Measurements from ENCODE around the gene DNMT3L.
"Not testable (repeated sequence)": the region's sequence is repeated elsewhere in the genome, so short reads cannot be mapped to it uniquely, and the experiment has no call there.

DNMT3L gene

GRCh38 chr21:44241281-44241680, 20.4 kb downstream of the DNMT3L start:
- DNase-seq = not testable (repeated sequence)

- not testable (repeated sequence) for DNase-seq
Observed at GRCh38 chr21:44240842-44241241, 20.9 kb downstream of the DNMT3L start, which contains the start of gene ICOSLG. Gene ICOSLG (minus strand): TSS chr21:44240943. CDS start chr21:44240817, 126 bp downstream.

- DNase-seq = not testable (repeated sequence)
Observed at GRCh38 chr21:44240353-44240752, 21.3 kb downstream of the DNMT3L start.

GRCh38 chr21:44229561-44229960, 32.1 kb downstream of the DNMT3L start:
- DNase-seq = not testable (repeated sequence)

GRCh38 chr21:44228109-44228508, 33.6 kb downstream of the DNMT3L start:
- not testable (repeated sequence) for DNase-seq

GRCh38 chr21:44227614-44228013, 34.1 kb downstream of the DNMT3L start:
- DNase-seq = not testable (repeated sequence)

GRCh38 chr21:44225605-44226004, 36.1 kb downstream of the DNMT3L start:
- not testable (repeated sequence) for DNase-seq

GRCh38 chr21:44223334-44223733, 38.4 kb downstream of the DNMT3L start:
- DNase-seq = not testable (repeated sequence)

- DNase-seq = not testable (repeated sequence)
Observed at GRCh38 chr21:44220674-44221073, 41.0 kb downstream of the DNMT3L start.

- not testable (repeated sequence) for DNase-seq
Observed at GRCh38 chr21:44218461-44218860, 43.2 kb downstream of the DNMT3L start.

GRCh38 chr21:44211978-44212377, 49.7 kb downstream of the DNMT3L start:
- DNase-seq = not testable (repeated sequence)

- DNase-seq = not testable (repeated sequence)
Observed at GRCh38 chr21:44211574-44211973, 50.1 kb downstream of the DNMT3L start.

GRCh38 chr21:44207860-44208646, 53.6 kb downstream of the DNMT3L start:
- not testable (repeated sequence) for DNase-seq

GRCh38 chr21:44206698-44207676, 54.7 kb downstream of the DNMT3L start:
- DNase-seq = not testable (repeated sequence)

GRCh38 chr21:44206187-44206586, 55.5 kb downstream of the DNMT3L start:
- not testable (repeated sequence) for DNase-seq

GRCh38 chr21:44202590-44203299, 59.0 kb downstream of the DNMT3L start:
- DNase-seq = not testable (repeated sequence)

- not testable (repeated sequence) for DNase-seq
Observed at GRCh38 chr21:44199997-44200396, 61.7 kb downstream of the DNMT3L start.

GRCh38 chr21:44199448-44199847, 62.2 kb downstream of the DNMT3L start:
- DNase-seq = no peak

- not testable (repeated sequence) for DNase-seq
Observed at GRCh38 chr21:44197156-44197516, 64.6 kb downstream of the DNMT3L start.

All from NCI-H2171 (cell line).